GM23338 (cell line): ENCODE data around the gene EDN1. TPM values are rescaled to one million over a fixed set of nuclear protein-coding genes. Genes with fewer than 3 reads are reported as not detected.

Experiments used
- ATAC-seq: fragments of 200-7000 bp; cut with Tn5 transposase; 3 replicates; pipeline ENCODE4 v1.9.1; 2020
- DNase-seq: peaks from one replicate; pipeline ENCODE4 v3.0.0-alpha.2; 2015; ENCODE audit warnings: low spot score
- H2AFZ ChIP-seq: fragments of 200-600 bp; sonication (generic); 2 replicates; pipeline ENCODE4 v1.8.0; 2016; ENCODE audit warnings: antibody characterized with exemption, mild to moderate bottlenecking, moderate library complexity
- H3F3A ChIP-seq: fragments of 200-600 bp; sonication (generic); replicated peaks from 2 replicates; pipeline ENCODE4 v1.8.0; 2017; ENCODE audit warnings: antibody characterized with exemption, mixed run types, low read depth
- H3K27ac ChIP-seq: fragments of 200-600 bp; sonication (generic); 2 replicates; pipeline ENCODE4 v1.6.1; 2016; ENCODE audit warnings: low read depth
- H3K27me3 ChIP-seq: fragments of 200-600 bp; sonication (generic); 2 replicates; pipeline ENCODE4 v1.8.0; 2016; ENCODE audit warnings: mild to moderate bottlenecking, mixed run types, moderate library complexity; ENCODE audit not compliant: insufficient read depth
- H3K36me3 ChIP-seq: fragments of 200-600 bp; sonication (generic); 2 replicates; pipeline ENCODE4 v1.8.0; 2016; ENCODE audit warnings: mild to moderate bottlenecking; ENCODE audit not compliant: insufficient read depth
- H3K4me1 ChIP-seq: fragments of 200-600 bp; sonication (generic); 2 replicates; pipeline ENCODE4 v1.8.0; 2016; ENCODE audit warnings: mild to moderate bottlenecking, moderate library complexity; ENCODE audit not compliant: insufficient read depth
- H3K4me2 ChIP-seq: fragments of 200-600 bp; sonication (generic); 2 replicates; pipeline ENCODE4 v1.7.1; 2017; ENCODE audit warnings: mixed run types
- H3K4me3 ChIP-seq: fragments of 200-600 bp; sonication (generic); 2 replicates; pipeline ENCODE4 v1.6.1; 2016; ENCODE audit warnings: mixed run types
- H3K79me2 ChIP-seq: fragments of 200-600 bp; sonication (generic); replicated peaks from 2 replicates; pipeline ENCODE4 v1.8.0; 2017; ENCODE audit warnings: mild to moderate bottlenecking; ENCODE audit not compliant: insufficient read depth
- H3K9me2 ChIP-seq: fragments of 200-600 bp; sonication (generic); 2 replicates; pipeline ENCODE4 v1.8.0; 2017; ENCODE audit not compliant: insufficient read depth
- H4K20me1 ChIP-seq: fragments of 200-600 bp; sonication (generic); replicated peaks from 2 replicates; pipeline ENCODE4 v1.8.0; 2017; ENCODE audit warnings: mild to moderate bottlenecking; ENCODE audit not compliant: insufficient read depth
- H3K27ac Mint-ChIP-seq: 2 replicates; pipeline ENCODE4 v1.8.0; 2020; ENCODE audit warnings: inconsistent platforms, mild to moderate bottlenecking, moderate library complexity, mixed read lengths
- H3K27me3 Mint-ChIP-seq: 3 replicates; pipeline ENCODE4 v1.8.0; 2022; ENCODE audit warnings: low read depth, mild to moderate bottlenecking, moderate library complexity, mixed read lengths, inconsistent platforms; ENCODE audit not compliant: insufficient read depth, poor library complexity
- H3K36me3 Mint-ChIP-seq: 3 replicates; pipeline ENCODE4 v1.8.0; 2021; ENCODE audit warnings: low read depth, mild to moderate bottlenecking, inconsistent platforms, moderate library complexity, mixed read lengths
- H3K4me1 Mint-ChIP-seq: 3 replicates; pipeline ENCODE4 v1.8.0; 2020; ENCODE audit warnings: mild to moderate bottlenecking, inconsistent platforms, mixed read lengths
- H3K4me3 Mint-ChIP-seq: 3 replicates; pipeline ENCODE4 v1.8.0; 2021; ENCODE audit warnings: moderate library complexity, mild to moderate bottlenecking, inconsistent platforms, mixed read lengths
- H3K9me3 Mint-ChIP-seq: 3 replicates; pipeline ENCODE4 v1.8.0; 2020; ENCODE audit warnings: moderate library complexity, mild to moderate bottlenecking, inconsistent platforms, mixed read lengths
- CREB1 ChIP-seq: fragments of 250-450 bp; sonication (Bioruptor Pico); IDR thresholded peaks from 2 replicates; pipeline ENCODE4 v1.5.0; 2020; ENCODE audit warnings: low read depth, mild to moderate bottlenecking, moderate library complexity
- EZH2 ChIP-seq: fragments of 200-600 bp; sonication (generic); IDR thresholded peaks from one replicate; pipeline ENCODE4 v1.8.0; 2017; ENCODE audit warnings: antibody characterized with exemption, mild to moderate bottlenecking, low read depth; ENCODE audit not compliant: unreplicated experiment
- EZH2phosphoT487 ChIP-seq: fragments of 200-600 bp; sonication (generic); IDR thresholded peaks from one replicate; pipeline ENCODE4 v1.8.1; 2018; ENCODE audit warnings: antibody characterized with exemption; ENCODE audit not compliant: unreplicated experiment
- JUNB ChIP-seq: IDR thresholded peaks from one replicate; pipeline ENCODE4 v1.6.1; 2016; ENCODE audit warnings: antibody characterized with exemption; ENCODE audit not compliant: unreplicated experiment
- NANOG ChIP-seq: IDR thresholded peaks from 2 replicates; pipeline ENCODE4 v1.6.1; 2016; ENCODE audit warnings: antibody characterized with exemption, borderline replicate concordance
- POLR2AphosphoS5 ChIP-seq: IDR thresholded peaks from 2 replicates; pipeline ENCODE4 v1.6.1; 2016; ENCODE audit warnings: antibody characterized with exemption, low read depth
- STAT1 ChIP-seq: IDR thresholded peaks from one replicate; pipeline ENCODE4 v1.6.1; 2016; ENCODE audit warnings: antibody characterized with exemption; ENCODE audit not compliant: unreplicated experiment
- ZNF114 ChIP-seq: fragments of 250-450 bp; sonication (Bioruptor Pico); IDR thresholded peaks from 2 replicates; pipeline ENCODE4 v1.5.0; 2020; ENCODE audit warnings: mild to moderate bottlenecking, moderate library complexity
- ZNF331 ChIP-seq: fragments of 250-450 bp; sonication (Bioruptor Pico); IDR thresholded peaks from 2 replicates; pipeline ENCODE4 v1.5.0; 2020; ENCODE audit warnings: low read depth, mild to moderate bottlenecking, moderate library complexity
- polyA plus RNA-seq: library from polyadenylated mRNA; unstranded; fragments of >200 nt; fragmentation: Nextera tagmentation; extraction: Ambion mirVana; gene quantifications from 2 replicates; pipeline ENCODE4 v1.2.1, GENCODE V29; 2016
- total RNA-seq: library from RNA; depleted of rRNA; stranded (reverse); fragments of >200 nt; shearing (Covaris generic); gene quantifications from 2 replicates; pipeline ENCODE4 v1.2.3, GENCODE V29; 2014
- TF ChIP-seq, protein P1 (sequence below): fragments of 250-450 bp; sonication (Bioruptor Pico); IDR thresholded peaks from 2 replicates; pipeline ENCODE4 v1.5.0; 2020; ENCODE audit warnings: mild to moderate bottlenecking, moderate library complexity
- TF ChIP-seq, protein P2 (sequence below): IDR thresholded peaks from 2 replicates; pipeline ENCODE4 v1.6.1; 2016; ENCODE audit warnings: antibody characterized with exemption
- TF ChIP-seq, protein P3 (sequence below): IDR thresholded peaks from one replicate; pipeline ENCODE4 v1.6.1; 2018; ENCODE audit warnings: antibody characterized with exemption; ENCODE audit not compliant: unreplicated experiment
- TF ChIP-seq, protein P4 (sequence below), 2 experiments: fragments of 200-600 bp in 1 of 2; sonication (generic) in 1 of 2; conservative IDR thresholded peaks; 2 replicates each; pipeline versions ENCODE4 v1.5.1 to v1.6.1; 2016 to 2017; ENCODE audit warnings: antibody characterized with exemption in 2 of 2, low read depth in 2 of 2, mild to moderate bottlenecking in 2 of 2, moderate library complexity in 1 of 2

The EDN1 gene
- total and polyA plus RNA-seq, 2 experiments from 2014 or later, result 0.80 to 1.2 TPM

DNA sequence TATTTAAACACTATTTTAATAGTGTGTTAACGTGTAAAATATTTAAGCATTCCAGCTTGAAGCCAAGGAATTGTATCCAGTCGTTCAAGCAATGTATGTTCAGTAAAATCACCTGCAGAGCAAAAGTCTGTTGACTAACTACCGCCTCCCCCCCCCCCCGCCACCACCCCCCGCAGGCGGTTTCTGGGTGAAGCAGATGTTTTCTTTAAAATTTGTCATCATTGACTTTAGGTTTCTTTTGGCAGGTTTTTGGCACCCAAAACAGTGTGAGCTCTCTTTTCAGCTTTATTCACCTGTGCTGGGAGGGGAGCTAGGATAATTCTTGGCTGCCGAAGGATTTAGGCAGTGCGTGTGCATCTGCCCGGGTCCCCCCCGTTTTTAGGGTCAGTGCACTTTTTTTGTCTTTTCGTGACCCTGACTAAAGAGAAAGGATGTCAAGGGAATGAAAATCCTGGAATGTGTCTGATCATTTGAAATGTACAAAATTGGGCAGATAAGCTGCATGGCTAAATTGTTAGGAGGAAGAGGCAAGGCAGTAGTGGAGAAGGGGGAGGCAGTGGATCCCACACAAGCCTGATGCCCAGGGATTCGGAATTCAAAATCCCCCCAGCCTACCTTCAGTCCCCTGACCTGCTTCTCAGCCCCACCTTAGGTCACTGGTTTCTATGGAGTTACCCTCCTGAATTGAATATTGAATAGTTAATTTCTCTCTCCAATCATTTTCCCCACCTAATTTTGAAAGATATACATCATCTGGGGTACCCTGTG is 1.1 kb downstream of the EDN1 start:
- H3K4me2 ChIP-seq, result peak overlapping the region; percentile 88
- ATAC-seq (no peak), DNase-seq (no peak)
- H3K4me1 ChIP-seq, result peaks cover 27% of the 10 kb centered on the region
- peak overlapping the region; percentile 63 for H3K4me3 Mint-ChIP-seq
- H3K27me3 ChIP-seq, result peaks cover 22% of the 10 kb centered on the region
- no peak overlapping the region for H3K27ac Mint-ChIP-seq
- peaks cover 24% of the 10 kb centered on the region for H3K27me3 Mint-ChIP-seq
- no peak overlapping the region for H3K27ac ChIP-seq
- H3K79me2 ChIP-seq, result no peaks in the 10 kb centered on the region
- TF ChIP-seq NANOG, result no peak
- TF ChIP-seq, protein P1, sequence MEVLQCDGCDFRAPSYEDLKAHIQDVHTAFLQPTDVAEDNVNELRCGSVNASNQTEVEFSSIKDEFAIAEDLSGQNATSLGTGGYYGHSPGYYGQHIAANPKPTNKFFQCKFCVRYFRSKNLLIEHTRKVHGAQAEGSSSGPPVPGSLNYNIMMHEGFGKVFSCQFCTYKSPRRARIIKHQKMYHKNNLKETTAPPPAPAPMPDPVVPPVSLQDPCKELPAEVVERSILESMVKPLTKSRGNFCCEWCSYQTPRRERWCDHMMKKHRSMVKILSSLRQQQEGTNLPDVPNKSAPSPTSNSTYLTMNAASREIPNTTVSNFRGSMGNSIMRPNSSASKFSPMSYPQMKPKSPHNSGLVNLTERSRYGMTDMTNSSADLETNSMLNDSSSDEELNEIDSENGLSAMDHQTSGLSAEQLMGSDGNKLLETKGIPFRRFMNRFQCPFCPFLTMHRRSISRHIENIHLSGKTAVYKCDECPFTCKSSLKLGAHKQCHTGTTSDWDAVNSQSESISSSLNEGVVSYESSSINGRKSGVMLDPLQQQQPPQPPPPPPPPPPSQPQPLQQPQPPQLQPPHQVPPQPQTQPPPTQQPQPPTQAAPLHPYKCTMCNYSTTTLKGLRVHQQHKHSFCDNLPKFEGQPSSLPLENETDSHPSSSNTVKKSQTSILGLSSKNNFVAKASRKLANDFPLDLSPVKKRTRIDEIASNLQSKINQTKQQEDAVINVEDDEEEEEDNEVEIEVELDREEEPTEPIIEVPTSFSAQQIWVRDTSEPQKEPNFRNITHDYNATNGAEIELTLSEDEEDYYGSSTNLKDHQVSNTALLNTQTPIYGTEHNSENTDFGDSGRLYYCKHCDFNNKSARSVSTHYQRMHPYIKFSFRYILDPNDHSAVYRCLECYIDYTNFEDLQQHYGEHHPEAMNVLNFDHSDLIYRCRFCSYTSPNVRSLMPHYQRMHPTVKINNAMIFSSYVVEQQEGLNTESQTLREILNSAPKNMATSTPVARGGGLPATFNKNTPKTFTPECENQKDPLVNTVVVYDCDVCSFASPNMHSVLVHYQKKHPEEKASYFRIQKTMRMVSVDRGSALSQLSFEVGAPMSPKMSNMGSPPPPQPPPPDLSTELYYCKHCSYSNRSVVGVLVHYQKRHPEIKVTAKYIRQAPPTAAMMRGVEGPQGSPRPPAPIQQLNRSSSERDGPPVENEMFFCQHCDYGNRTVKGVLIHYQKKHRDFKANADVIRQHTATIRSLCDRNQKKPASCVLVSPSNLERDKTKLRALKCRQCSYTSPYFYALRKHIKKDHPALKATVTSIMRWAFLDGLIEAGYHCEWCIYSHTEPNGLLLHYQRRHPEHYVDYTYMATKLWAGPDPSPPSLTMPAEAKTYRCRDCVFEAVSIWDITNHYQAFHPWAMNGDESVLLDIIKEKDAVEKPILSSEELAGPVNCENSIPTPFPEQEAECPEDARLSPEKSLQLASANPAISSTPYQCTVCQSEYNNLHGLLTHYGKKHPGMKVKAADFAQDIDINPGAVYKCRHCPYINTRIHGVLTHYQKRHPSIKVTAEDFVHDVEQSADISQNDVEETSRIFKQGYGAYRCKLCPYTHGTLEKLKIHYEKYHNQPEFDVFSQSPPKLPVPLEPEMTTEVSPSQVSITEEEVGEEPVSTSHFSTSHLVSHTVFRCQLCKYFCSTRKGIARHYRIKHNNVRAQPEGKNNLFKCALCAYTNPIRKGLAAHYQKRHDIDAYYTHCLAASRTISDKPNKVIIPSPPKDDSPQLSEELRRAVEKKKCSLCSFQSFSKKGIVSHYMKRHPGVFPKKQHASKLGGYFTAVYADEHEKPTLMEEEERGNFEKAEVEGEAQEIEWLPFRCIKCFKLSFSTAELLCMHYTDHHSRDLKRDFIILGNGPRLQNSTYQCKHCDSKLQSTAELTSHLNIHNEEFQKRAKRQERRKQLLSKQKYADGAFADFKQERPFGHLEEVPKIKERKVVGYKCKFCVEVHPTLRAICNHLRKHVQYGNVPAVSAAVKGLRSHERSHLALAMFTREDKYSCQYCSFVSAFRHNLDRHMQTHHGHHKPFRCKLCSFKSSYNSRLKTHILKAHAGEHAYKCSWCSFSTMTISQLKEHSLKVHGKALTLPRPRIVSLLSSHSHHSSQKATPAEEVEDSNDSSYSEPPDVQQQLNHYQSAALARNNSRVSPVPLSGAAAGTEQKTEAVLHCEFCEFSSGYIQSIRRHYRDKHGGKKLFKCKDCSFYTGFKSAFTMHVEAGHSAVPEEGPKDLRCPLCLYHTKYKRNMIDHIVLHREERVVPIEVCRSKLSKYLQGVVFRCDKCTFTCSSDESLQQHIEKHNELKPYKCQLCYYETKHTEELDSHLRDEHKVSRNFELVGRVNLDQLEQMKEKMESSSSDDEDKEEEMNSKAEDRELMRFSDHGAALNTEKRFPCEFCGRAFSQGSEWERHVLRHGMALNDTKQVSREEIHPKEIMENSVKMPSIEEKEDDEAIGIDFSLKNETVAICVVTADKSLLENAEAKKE (CRISPR knock-in tag), result no peak
- TF ChIP-seq, protein P2, sequence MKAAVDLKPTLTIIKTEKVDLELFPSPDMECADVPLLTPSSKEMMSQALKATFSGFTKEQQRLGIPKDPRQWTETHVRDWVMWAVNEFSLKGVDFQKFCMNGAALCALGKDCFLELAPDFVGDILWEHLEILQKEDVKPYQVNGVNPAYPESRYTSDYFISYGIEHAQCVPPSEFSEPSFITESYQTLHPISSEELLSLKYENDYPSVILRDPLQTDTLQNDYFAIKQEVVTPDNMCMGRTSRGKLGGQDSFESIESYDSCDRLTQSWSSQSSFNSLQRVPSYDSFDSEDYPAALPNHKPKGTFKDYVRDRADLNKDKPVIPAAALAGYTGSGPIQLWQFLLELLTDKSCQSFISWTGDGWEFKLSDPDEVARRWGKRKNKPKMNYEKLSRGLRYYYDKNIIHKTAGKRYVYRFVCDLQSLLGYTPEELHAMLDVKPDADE, result no peak
- no peak for TF ChIP-seq EZH2
- TF ChIP-seq POLR2AphosphoS5, result no peak
- TF ChIP-seq, protein P3, sequence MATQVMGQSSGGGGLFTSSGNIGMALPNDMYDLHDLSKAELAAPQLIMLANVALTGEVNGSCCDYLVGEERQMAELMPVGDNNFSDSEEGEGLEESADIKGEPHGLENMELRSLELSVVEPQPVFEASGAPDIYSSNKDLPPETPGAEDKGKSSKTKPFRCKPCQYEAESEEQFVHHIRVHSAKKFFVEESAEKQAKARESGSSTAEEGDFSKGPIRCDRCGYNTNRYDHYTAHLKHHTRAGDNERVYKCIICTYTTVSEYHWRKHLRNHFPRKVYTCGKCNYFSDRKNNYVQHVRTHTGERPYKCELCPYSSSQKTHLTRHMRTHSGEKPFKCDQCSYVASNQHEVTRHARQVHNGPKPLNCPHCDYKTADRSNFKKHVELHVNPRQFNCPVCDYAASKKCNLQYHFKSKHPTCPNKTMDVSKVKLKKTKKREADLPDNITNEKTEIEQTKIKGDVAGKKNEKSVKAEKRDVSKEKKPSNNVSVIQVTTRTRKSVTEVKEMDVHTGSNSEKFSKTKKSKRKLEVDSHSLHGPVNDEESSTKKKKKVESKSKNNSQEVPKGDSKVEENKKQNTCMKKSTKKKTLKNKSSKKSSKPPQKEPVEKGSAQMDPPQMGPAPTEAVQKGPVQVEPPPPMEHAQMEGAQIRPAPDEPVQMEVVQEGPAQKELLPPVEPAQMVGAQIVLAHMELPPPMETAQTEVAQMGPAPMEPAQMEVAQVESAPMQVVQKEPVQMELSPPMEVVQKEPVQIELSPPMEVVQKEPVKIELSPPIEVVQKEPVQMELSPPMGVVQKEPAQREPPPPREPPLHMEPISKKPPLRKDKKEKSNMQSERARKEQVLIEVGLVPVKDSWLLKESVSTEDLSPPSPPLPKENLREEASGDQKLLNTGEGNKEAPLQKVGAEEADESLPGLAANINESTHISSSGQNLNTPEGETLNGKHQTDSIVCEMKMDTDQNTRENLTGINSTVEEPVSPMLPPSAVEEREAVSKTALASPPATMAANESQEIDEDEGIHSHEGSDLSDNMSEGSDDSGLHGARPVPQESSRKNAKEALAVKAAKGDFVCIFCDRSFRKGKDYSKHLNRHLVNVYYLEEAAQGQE, result no peak
- no peak for TF ChIP-seq ZNF331 (CRISPR knock-in tag)
- TF ChIP-seq CREB1 (CRISPR knock-in tag), result no peak
- TF ChIP-seq ZNF114, result no peak
- TF ChIP-seq, protein P4, sequence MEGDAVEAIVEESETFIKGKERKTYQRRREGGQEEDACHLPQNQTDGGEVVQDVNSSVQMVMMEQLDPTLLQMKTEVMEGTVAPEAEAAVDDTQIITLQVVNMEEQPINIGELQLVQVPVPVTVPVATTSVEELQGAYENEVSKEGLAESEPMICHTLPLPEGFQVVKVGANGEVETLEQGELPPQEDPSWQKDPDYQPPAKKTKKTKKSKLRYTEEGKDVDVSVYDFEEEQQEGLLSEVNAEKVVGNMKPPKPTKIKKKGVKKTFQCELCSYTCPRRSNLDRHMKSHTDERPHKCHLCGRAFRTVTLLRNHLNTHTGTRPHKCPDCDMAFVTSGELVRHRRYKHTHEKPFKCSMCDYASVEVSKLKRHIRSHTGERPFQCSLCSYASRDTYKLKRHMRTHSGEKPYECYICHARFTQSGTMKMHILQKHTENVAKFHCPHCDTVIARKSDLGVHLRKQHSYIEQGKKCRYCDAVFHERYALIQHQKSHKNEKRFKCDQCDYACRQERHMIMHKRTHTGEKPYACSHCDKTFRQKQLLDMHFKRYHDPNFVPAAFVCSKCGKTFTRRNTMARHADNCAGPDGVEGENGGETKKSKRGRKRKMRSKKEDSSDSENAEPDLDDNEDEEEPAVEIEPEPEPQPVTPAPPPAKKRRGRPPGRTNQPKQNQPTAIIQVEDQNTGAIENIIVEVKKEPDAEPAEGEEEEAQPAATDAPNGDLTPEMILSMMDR (conservative IDR thresholded peaks at IDR 0.05; ENCODE audit: low read depth in 2 of 2), result no peak
- no peak for TF ChIP-seq JUNB
- no peak for TF ChIP-seq EZH2phosphoT487
- no peak for TF ChIP-seq STAT1
- no peaks in the 10 kb centered on the region for H4K20me1 ChIP-seq
- H3K36me3 ChIP-seq, result no peaks in the 10 kb centered on the region
- no peaks in the 10 kb centered on the region for H3F3A ChIP-seq
- H3K9me3 Mint-ChIP-seq, result no peaks in the 10 kb centered on the region; the same call in 2 of the 3 replicates
- H3K4me1 Mint-ChIP-seq, result peaks cover 52% of the 10 kb centered on the region
- H3K36me3 Mint-ChIP-seq, result no peaks in the 10 kb centered on the region
- no peaks in the 10 kb centered on the region for H3K9me2 ChIP-seq
- H3K4me3 ChIP-seq, result peak overlapping the region; percentile 67
- no peak overlapping the region for H2AFZ ChIP-seq
